Smooth muscle cell of the pulmonary artery (primary cell): Measurements from ENCODE around the gene ESAM. TPM values are rescaled to one million over a fixed set of nuclear protein-coding genes. Genes with fewer than 3 reads are reported as not detected.

Source experiments
- total RNA-seq: library from RNA; depleted of rRNA; stranded (reverse); fragments of >200 nt; gene quantifications from 2 replicates; pipeline ENCODE4 v1.2.3, GENCODE V29; 2014

ESAM gene, protein sequence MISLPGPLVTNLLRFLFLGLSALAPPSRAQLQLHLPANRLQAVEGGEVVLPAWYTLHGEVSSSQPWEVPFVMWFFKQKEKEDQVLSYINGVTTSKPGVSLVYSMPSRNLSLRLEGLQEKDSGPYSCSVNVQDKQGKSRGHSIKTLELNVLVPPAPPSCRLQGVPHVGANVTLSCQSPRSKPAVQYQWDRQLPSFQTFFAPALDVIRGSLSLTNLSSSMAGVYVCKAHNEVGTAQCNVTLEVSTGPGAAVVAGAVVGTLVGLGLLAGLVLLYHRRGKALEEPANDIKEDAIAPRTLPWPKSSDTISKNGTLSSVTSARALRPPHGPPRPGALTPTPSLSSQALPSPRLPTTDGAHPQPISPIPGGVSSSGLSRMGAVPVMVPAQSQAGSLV
- total RNA-seq: 2.9 and 5.5 TPM in 2 replicates

DNA sequence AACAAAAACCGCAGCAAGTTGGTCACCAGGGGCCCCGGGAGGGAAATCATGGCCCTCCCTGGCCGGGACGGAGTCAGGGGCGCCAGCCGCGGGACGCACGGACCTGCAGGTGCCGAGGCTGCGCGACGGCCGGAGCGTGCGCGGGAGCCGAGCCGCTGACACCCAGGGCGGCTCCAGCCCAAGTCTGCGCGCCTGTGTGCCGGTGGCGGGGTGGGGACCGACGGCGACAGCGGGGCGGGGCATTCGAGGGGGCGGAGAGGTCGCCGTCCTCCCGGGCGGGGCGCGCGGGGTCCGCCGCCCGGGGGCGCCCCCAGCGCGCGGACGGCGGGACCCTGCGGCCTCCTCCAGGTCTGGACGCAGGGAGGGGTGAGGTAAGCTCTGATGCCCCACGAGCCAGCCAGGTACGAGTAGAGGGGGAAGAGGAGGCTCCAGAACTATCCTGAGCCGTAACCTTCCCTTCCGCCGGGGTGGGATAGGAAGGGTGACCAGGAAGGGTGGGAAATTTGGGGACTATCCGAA lies at the start of gene ESAM:
ESAM (minus strand) TSS at position 186 of the 519 bp plus-strand sequence; CDS start at position 50, 136 bp downstream.

DNA sequence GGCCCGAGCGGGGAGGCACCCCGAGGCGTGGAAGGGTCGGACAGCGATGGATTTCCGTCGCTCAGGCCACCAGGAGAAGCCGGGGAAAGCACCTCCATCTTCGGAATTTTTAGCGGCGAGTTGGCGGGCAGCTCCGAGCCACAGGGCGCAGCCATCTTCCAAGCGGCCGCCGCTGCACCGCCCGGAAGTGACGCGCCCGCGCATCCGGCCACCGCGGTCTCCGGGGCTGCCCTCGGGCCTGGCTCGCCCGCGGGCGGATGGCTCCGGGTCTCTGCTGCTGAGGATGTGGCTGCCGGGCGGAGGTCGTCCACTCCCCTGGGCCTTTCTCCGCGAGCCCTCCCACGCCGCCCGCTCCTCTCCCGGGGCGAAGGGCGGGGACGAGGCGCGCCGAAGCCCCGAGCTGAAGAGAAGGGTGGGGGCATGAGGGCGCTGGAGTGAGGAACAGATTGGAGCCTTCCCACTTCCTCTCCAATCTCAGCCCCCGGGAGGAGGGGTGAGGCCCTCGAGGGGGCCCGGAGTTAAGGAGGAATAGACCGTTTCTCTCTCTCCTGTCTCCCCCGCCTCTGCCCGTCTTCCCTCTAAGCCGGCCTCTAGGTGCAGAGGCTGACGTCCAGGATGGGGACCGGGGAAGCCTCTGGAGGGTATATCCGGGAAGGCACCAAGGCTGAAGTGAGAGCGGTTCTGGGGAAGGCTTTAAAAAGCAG lies 38.3 kb upstream of the ESAM start, which contains the start of gene MSANTD2:
MSANTD2 (minus strand) TSS at position 181 of the 704 bp plus-strand sequence; CDS start at position 155, 26 bp downstream.

DNA sequence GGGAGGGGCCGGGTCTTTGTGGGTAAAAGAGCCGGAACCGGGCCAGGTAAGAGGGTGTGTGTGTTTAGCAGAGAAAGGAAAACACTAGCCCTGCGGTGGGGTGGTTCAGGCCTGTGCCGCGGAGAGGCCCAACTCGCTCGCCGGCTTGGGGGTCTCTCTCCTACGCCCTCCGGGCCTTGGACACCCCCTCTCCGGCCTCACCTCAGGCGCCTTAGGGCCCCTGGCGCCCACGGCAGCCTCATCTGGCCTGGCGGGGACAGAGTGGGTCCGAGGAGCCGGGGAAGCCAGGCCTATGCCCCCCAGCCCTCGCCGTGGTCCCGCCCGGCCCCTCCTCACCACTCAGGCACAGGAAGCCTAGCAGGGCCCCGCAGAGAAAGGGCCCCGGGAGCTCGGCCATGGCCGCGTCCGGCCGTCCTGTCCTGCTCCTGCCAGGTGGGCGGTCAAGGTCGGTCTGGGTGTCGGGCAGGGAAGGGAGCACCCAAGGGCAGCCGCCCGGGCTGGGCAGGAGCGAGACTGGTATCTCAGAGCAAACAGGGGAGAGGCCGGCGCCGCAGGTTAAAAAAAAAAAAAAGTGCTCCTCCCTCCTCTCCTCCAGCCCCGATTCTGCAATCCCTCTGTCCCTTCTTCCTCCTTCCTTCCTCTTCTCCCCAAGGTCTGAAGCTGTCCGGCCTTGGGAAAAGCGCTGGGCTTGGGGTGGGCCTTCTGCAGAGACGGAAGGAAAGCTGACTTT lies 10.2 kb downstream of the ESAM start, which contains the start of gene VSIG2:
VSIG2 (minus strand) TSS at position 515 of the 730 bp plus-strand sequence; CDS start at position 397, 118 bp downstream.

DNA sequence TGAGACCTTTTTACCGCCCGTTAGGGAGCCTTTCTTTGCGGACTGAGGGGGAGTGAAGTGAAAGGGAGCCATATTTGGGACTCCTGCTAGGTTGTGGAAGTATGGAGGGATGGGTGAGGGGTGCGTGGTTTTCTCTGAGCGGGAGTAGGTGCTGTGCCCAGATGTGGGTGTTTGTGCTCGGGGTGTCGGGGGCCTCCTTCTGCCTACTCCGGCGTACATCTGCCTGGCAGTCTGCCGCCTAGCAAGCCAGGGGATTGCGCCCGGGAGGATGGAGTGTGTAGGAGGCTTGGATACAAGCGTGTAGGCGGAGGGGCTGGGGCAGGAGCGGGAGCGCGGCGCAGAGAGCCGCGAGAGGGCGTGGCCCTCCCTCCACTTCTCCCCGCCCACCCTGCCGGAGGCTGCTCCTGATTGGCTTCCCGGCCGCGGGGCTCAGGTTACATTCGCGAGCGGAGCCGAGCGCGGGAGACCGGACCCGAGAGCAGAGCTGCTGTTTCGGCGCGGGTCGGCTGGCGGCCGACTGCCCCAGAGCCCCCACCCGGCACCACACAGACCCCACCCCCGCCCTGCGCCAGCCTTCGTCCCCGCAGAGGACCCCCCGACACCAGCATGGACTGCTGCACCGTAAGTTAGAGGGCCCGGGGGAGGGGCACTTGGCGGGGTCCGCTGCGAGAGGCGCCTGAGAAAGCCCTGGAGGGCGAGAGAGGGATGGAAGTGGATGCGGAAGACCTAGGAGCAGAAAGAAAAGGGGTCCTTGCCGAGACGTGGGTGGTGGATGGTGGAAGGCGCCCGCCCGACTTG lies 22.4 kb downstream of the ESAM start, which contains the start of gene NRGN:
NRGN (plus strand) TSS at position 464 of the 798 bp plus-strand sequence; CDS start at position 607, 143 bp downstream.

Other genes starting within 250 kb of the ESAM start
- not detected in 2 replicates for gene OR8B12, start 218.6 kb downstream of the ESAM start, total RNA-seq
- not detected in 2 replicates for gene OR8A1, start 192.3 kb downstream of the ESAM start, total RNA-seq
- gene PANX3, start 150.9 kb downstream of the ESAM start, total RNA-seq: not detected in 2 replicates
- gene TBRG1, start 139.4 kb downstream of the ESAM start, total RNA-seq: 30.6 and 34.8 TPM in 2 replicates
- gene SIAE, start 88.6 kb downstream of the ESAM start, total RNA-seq: 31.6 and 40.1 TPM in 2 replicates
- 3.9 and 5.7 TPM in 2 replicates for gene SPA17, start 88.4 kb downstream of the ESAM start, total RNA-seq
- 0.17 and 0.20 TPM in 2 replicates for gene NRGN, start 22.3 kb downstream of the ESAM start, total RNA-seq
- gene VSIG2, start 10.0 kb downstream of the ESAM start, total RNA-seq: not detected in 2 replicates
- gene MSANTD2, start 38.1 kb upstream of the ESAM start, total RNA-seq: 7.8 and 7.9 TPM in 2 replicates
- gene ROBO3, start 103.1 kb upstream of the ESAM start, total RNA-seq: 1.6 and 4.2 TPM in 2 replicates
- 0.36 and 1.2 TPM in 2 replicates for gene ROBO4, start 135.6 kb upstream of the ESAM start, total RNA-seq
- not detected in 2 replicates for gene HEPN1, start 157.0 kb upstream of the ESAM start, total RNA-seq
- gene HEPACAM, start 173.8 kb upstream of the ESAM start, total RNA-seq: not detected in 2 replicates
- gene CCDC15, start 191.9 kb upstream of the ESAM start, total RNA-seq: 0.99 and 1.3 TPM in 2 replicates